Measurements from ENCODE around the gene SPECC1. TPM values are rescaled to one million over a fixed set of nuclear protein-coding genes. Genes with fewer than 3 reads are reported as not detected.

Gene SPECC1
- total and polyA plus RNA-seq, 9 of the 15 experiments (the other 6 are each of a cell fraction or from before 2014, with no cell fraction given): 2.4 to 19.6 (median 14.7) TPM

GRCh38 chr17:19977293-19978208 is 31.6 kb upstream of the SPECC1 start, which contains the start of gene AKAP10 (continued):
- TF ChIP-seq FOXK1 (CRISPR knock-in tag; IDR thresholded peaks at IDR 0.05; ENCODE audit: borderline replicate concordance): no peak
- TF ChIP-seq TFAP4 (CRISPR knock-in tag; IDR thresholded peaks at IDR 0.05; ENCODE audit: borderline replicate concordance): peak; percentile 95
- TF ChIP-seq FOXK2 (conservative IDR thresholded peaks at IDR 0.05 in 1 of 2, IDR thresholded peaks at IDR 0.05 in 1 of 2; ENCODE audit: low read depth in 2 of 2): peak; percentile 91 to 94
- peak; percentile 55; the same call in 1 of the 2 replicates for TF ChIP-seq ZNF589 (CRISPR knock-in tag; IDR thresholded peaks at IDR 0.05; ENCODE audit: low read depth)
- peak; percentile 55 for TF ChIP-seq KDM5B (IDR thresholded peaks at IDR 0.05; ENCODE audit: insufficient replicate concordance, low read depth, low read length)
- TF ChIP-seq PHF8 (IDR thresholded peaks at IDR 0.05; ENCODE audit: borderline replicate concordance, low read length): peak; percentile 60; the same call in 1 of the 2 replicates
- TF ChIP-seq CXXC5 (CRISPR knock-in tag; IDR thresholded peaks at IDR 0.05): peak; percentile 95
- no peak for TF ChIP-seq EHMT2 (IDR thresholded peaks at IDR 0.05)
- TF ChIP-seq IRF1 (CRISPR knock-in tag; IDR thresholded peaks at IDR 0.05; ENCODE audit: borderline replicate concordance): 0 out of 2 replicates have a peak, but pooled peaks have one; percentile 35
- TF ChIP-seq ZNF23 (CRISPR knock-in tag; IDR thresholded peaks at IDR 0.05): no peak
- no peak for TF ChIP-seq SFPQ (IDR thresholded peaks at IDR 0.05; ENCODE audit: low read depth, low read length)
- peak; percentile 58 to 65 for TF ChIP-seq NRF1 (conservative IDR thresholded peaks at IDR 0.05 in 1 of 2, IDR thresholded peaks at IDR 0.05 in 1 of 2)
- TF ChIP-seq NR3C1 (CRISPR knock-in tag; IDR thresholded peaks at IDR 0.05): peak; percentile 89
- TF ChIP-seq CREBBP (IDR thresholded peaks at IDR 0.05; ENCODE audit: low read depth, low read length): no peak
- TF ChIP-seq CBX5 (IDR thresholded peaks at IDR 0.05; ENCODE audit: borderline replicate concordance, low read depth): no peak
- peak; percentile 76 for TF ChIP-seq GTF2E2 (tag; IDR thresholded peaks at IDR 0.05)
- peak; percentile 30 for TF ChIP-seq ETV1 (tag; conservative IDR thresholded peaks at IDR 0.05; ENCODE audit: low read depth)
- peak; percentile 70 for TF ChIP-seq ZNF143 (CRISPR knock-in tag; IDR thresholded peaks at IDR 0.05)
- no peak for TF ChIP-seq ZNF518B (CRISPR knock-in tag; IDR thresholded peaks at IDR 0.05)
